Hematopoietic multipotent progenitor cell treated with erythropoietin and hydrocortisone succinate and interleukin-3 and kit ligand, for 4 days (in vitro differentiated cells): ENCODE results near the gene ADRA2A.

Experiments used
- DNase-seq: peaks from one replicate; pipeline ENCODE4 v3.0.0-alpha.2; 2015

The ADRA2A gene

DNA sequence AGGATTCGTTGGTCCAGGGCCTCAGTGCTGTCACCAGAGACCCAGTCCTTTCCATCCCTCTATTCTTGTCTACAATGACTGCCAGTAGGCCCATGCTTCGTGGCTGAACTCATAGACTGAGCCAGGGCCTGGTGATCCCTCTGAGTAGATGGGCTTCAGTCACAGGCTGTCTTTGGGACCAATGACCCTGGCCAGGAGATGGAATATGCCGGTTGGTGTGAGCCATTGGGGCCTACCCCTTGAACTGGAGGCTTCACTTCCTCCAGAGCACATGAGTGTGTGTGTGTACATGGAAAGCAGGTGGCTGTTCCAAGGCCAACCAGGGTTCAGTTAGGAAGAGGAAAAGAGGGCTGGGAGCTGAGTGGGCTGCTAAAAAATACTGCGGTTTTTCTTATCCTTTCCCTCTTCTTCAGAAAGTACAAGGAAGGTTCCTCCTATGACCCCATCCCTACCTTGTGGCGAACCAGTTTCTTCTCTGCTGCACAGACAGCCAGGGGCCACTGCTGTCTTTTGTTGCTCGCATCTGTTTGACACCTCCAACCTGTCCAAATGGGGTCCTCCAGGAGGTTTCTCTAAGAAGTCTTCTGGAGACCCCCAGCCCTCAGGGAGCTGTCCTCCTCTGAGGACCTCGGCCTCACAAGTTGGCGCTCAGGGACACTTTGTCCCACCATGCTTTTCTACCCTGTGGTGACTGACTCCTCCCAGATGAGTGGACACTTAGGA lies 36.6 kb downstream of the ADRA2A start:
- no peak for DNase-seq

DNA sequence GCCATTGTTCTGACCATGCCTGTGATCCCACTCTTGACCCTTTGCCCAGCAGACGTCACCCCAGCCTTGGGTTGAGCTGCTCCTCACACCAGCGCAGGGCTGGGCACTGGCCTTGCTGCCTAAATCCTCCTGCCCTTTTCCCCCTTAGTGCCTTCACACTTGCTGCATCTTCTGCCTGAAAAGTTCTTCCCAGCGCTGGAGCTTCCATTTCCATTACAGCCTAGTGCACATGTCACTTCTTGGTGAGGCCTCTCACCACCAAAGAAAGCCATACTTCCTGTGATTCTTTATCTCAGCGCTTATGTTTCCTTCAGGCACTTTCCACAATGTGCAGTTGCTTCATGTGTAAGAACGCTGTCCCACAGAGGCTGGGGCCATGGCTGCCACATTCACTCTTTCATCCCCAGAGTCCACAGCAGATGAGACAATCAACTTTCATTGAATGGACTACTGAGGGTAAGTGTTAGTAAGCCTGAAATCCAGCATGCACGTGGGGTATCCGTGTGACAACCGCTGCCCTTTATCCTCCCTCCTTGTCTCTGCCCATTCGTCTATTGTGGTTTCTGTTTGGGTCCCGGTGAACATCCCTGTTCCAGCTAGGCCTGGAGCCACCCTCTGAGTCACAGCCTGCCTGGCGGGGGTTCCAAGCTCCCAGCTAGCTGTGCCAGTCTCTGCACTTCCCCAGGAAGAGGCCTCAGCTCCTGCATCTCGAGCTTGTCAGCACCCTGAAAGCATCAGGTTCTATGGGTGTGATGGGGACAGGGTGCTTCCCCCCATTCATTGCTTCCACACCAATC lies 37.3 kb downstream of the ADRA2A start:
- DNase-seq = peak; percentile 84

DNA sequence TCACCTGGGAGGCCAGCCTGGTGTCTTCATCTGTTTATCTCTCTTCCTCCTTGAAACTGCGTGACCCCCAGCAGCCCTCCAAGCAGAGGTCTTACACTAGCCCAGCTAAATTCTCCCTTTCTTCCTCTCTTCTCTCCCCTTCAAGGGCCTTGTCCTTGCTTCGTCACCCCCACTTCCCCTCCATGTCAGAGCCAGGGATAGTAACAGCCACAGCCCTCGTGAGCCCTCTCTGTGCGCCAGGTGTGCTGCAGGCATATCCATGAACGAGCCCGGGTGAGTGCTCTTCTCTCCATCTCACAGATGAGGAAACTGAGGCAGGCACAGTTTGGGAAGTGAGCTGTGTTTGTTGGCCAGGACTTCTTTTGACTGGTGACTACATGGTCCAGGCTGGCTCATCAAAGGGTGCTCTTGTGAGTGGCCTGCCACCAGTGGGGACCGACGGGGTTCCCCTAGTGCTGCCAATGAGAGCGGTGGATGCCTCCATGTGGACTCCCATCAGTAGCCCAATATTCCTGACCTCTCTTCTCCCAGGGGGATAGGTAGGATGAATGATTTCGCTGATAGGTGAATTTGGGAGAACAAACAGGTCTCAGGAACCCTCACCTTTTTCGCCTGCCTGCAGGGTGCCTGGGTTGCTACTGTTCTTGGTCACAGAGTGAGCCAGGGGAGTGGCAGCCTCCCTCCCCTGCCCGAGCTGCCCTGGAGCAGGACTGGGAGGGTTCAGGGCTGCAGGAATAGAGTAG lies 38.1 kb downstream of the ADRA2A start:
- peak; percentile 38 for DNase-seq

DNA sequence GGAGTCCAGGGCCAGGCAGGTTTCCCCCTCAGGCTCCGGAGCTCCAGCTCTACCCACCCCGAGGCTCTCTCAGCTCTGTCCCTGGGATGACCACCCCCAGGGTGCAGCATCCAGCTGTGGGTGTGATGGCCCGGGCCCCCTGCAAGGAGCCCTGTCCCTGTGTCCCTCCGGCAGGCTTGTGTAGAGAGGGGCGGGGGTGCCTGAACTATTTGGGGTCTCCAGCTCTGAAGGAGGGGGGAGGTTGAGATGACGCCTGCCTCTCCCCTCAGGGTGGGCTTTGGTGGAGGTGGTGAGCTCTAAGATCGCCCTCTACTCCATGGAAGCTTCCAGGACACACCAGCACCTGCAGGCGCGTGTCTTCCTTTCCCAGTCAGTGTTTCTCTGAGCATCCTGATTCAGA lies 39.4 kb downstream of the ADRA2A start:
- no peak for DNase-seq

DNA sequence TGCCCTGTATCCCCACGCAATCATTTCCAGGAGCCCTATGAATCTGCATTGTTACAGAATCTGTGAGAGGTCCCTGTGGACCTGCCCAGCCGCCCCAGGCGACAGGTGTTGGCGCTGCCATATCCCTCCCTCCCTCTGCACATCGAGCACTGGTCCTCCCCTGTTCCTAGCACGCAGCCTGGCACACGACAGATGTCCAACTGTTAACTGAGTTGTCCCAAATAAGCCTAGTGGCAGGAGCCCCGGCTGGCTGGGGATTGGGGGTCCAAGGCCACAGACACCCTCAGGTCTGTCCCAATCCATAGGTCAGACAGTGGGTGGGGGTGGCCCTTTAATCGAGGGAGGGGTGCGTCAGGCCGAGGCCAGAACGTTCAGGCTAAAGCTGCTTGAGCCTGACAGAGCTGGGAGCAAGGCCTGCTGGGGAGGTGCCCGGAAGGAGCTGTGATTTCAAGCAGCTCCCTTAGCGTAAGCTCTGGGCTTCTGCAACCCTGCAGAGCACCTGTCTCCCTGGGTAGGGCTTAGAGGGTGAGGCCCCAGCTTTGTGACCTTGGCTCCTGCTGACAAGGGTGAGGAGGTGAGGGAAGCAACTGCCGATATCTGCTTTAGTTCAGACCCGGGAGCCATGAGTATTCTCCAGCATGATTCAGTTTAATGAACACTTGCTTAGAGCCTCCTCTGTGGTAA lies 40.1 kb downstream of the ADRA2A start:
- no peak for DNase-seq

DNA sequence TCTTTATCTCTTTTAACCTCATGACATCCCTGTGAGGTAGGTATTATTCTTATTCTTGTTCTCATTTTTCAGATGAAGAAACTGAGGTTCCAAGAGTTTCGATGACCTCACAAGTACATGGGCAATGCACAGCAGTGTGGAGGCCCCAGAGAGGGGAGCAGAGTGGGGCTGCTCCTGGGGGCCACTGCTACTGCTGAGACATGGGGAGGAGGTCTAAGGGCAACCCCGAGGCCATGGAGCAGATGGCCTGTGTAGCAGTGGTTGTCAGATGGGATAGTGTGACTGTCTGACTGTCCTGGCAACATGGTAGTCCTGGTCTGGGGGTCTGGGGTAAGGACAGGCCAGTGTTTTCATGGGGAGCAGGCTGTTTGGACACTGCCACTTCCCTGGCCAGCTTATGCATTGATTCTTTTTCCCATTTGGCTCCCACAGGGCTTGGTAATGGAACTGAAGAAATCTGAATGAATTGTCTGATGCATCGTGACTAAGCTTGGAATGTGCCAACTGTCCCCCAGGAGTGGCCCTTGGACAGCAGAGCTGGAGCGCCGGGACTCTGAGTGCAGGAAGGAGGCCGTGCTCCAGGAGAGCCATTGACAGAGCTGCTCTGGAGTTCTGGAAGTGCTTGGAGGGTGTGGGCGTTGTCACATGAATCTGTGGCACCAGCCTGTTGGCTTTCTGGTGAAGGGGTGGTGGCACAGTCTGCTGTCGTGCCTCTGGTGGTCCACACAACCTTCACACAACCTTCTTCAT lies 40.9 kb downstream of the ADRA2A start:
- no peak for DNase-seq

DNA sequence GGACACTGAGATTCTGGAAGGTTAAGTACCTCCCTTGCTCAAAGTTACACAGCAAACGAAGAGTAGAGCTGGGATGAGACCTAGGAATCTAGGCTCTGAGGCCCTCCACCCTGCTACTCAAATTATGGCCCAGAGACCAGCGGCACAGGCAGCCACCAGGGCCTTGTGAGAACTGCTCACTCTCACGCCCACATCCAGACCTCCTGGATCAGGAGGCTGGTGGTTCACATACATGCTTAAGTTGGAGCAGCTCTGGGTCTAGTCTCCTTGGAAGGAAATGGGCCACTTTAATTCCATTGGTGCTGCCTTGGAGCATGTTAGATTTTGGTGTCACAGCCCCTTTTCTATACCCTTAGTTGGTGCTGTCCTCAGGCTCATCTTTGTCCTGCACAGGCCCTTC lies 41.9 kb downstream of the ADRA2A start:
- DNase-seq = no peak

DNA sequence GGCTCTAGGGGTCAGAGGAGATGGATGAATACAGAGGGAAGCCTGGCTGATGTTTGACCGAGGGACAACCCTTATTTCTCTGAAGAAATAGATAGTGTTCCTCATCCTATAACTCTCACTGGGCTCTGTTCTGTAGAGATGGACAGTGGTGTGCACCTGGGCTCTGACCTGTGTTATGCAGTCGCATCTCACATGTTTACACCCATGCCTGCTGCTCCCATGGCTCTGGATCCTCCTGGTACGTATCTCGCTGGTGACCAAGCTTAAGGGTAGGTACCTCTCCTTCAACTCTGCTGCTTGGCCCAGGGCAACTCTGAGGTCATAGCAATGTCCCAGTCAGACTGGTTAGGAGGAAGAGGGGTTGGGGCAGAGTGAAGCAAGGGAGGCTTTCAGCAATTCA lies 42.8 kb downstream of the ADRA2A start:
- DNase-seq = no peak

DNA sequence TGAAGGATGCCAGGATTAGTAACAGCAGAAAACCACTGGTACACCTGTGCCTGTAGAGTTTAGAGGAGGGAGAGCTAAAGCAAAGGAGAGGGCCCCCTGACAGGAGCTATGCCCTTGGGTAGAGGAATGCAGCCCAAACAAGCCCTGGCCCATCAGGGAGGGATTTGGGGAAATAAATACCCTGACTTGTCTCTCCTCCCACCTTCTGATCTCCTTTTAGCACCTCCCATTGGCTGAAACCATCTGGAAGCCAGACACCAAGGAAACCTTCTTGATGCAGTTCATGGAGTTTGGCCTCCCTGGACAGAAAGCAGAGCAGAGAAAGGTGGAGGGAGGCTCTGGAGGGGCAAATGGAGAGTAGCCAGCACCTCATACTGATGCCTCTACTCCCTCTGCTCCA lies 45.3 kb downstream of the ADRA2A start:
- DNase-seq = no peak

DNA sequence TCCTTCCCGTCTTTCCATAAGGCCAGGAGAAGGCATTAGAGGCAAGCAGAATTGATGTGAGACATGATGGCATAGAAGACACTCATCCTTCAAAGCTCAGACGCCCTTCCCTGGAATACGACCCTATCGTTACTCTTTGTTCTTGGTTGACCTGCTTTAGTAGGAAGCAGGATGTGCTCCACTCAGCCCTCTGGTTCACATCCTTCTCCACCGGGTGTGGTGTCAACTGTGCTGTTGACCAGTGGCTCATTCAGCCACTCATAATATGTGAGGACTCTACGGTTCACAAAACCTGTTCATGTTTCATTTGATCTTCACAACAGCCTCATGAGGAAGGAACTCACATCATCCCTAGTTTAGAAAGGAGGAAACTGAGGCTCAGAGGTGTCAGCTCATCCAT lies 47.1 kb downstream of the ADRA2A start:
- DNase-seq = no peak

DNA sequence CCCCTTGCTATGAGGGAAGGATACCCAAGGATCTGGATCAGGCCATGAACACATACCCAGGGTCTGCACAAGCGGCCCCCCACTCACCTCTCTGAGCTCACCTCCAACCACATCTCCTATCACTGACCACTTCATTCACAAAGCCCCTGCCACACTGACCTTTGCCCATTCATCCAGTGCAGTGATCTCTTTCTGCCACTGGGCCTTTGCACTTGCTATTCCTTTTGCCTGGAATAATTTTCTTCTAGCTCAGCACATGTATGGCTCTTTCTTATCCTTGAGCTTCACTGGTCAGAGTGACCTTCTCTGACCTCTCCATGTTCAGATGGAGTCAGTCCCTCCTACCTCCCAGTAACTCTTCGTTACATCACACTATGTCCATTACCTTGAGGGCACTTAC lies 48.3 kb downstream of the ADRA2A start:
- DNase-seq = no peak

DNA sequence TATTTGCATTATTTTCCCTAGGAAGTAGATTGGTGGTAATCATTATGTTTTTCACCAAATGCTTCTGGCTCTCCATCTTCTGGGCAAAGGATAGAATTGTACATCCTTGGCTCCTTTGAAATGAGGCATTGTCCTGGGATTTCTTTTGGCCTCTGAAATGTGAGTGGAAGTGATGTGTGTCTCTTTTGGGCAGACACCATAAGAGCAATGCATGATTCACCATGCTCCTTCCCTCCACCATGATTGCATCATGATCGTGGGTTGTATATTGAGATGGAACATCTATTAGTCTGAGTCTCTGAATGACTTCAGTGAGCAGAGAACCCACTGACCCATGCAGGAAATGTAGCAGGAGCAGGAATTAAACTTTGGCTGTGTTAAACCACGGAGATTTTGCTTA lies 49.2 kb downstream of the ADRA2A start:
- peak; percentile 31 for DNase-seq

DNA sequence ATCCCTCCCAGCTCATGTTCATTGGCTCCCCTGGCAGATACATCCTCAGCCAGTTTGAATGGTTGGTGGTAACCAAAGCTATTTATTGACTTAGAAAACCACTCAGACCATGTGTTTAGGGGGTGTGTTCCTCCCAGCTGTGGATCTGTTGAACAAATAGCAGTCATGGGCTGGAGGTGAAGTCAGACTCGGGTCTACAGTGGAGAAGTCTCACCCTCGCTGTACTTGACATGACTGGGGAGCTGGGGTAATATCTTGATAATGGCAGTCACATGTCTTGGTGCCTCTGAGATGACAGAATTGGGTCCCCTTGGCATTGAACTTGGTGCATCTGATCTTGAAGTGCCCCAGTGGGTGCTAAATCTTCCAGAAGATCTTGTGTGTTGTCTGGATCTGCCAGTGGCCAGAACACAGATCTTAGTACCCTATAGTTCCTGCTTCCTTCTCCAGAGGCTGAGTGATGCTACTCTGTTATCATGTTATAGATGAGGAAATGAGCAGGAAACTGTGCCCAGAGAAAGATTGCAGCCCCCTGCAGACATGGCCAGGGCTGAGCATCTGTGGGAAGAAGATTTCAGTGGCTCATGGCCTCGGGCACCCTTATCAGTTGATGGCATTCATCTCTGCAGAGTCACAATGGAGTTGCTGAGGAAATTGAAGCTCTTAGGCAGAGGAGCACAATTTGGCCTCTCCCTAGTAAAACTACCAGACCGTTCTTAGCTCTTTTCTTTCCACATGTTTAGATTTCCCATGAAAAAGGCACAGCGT lies 50.4 kb downstream of the ADRA2A start:
- peak; percentile 97 for DNase-seq

DNA sequence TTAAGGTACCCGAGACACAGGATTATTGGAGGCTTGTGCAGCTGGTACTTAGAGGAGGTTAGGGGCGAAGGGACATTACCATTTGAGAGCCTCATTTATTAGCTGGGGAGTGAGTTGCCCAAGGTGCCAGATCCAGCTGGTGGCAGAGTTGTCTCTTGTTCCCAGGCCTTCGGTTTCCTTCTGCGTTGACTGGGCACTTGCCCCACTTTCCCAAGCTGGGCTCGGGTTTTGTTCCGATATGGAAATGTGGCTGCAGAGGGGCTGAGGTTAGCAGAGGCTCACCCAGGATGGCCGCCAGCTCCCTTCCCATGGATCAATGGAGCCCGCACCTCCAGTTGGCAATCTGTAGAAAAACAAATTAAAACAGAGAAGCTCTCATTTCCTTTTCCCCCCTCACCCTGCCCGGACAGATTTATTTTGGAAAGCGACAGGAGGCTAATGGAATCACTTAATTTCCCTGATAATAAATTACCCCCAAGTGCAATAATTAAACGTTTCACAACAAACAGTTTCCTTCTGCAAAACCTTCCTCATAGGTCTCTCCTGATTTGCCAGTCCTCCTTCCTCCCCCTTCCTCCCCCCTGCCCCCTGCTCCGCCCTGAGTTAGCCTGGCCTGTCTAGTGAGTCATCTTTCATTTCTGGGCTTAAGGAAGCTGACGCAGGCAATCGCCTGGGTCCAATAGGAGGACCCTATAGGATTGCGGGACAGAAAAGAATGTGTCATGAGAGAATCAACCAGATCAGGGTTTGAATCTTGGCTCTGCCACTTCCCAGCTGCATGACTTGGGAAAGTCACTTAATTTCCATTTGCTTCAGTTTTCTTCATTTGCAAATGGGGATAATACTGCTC lies 51.7 kb downstream of the ADRA2A start:
- peak; percentile 90 for DNase-seq

DNA sequence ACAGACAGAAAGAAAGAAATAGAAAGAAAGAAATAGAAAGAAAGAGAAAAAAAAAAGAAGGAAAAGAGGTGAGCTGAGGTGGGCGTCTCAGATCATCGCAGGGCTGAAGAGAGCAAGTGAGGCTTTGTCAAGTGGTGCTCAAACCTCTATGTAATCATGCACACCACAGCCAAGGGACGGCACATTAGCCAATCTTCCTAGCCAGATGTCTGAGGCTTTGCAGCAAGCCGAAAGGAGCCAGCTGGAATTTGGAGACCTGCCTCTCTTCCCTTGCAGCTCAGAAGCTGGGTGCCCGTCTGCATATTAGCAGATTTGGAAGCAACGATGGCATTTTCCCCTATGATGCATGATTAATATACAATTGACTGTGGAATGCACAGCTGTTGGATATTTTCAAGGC lies 52.5 kb downstream of the ADRA2A start:
- DNase-seq = peak; percentile 35

DNA sequence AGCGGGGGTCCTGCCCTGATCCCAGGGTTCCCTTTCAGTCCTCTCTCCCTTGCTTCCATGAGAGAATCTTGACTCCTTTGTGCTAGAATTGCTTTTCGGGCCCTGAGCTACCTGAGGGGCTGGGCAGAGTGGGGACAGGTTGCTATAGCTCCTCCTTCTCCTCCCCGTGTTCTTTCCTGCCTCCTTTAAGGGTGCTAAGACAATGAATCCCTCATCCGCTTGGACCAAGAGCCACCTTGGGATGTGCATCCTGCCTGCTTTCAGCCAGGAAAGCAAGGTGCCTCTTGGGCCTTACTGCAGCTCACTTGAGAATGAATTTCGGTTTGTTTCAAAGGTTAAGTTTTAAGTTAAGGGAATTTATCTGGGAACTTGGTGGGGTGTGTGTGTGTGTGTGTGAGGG lies 53.6 kb downstream of the ADRA2A start:
- DNase-seq = no peak
